GM21717 (cell line): ENCODE results near the gene MYLK.
"Not testable (repeated sequence)": the region's sequence is repeated elsewhere in the genome, so short reads cannot be mapped to it uniquely, and the experiment has no call there.

Experiments
- ATAC-seq: cut with Tn5 transposase; IDR thresholded peaks from one replicate; pipeline ENCODE4 v1.9.1; 2021; ENCODE audit warnings: mild to moderate bottlenecking, moderate library complexity; ENCODE audit not compliant: unreplicated experiment

Gene MYLK

DNA sequence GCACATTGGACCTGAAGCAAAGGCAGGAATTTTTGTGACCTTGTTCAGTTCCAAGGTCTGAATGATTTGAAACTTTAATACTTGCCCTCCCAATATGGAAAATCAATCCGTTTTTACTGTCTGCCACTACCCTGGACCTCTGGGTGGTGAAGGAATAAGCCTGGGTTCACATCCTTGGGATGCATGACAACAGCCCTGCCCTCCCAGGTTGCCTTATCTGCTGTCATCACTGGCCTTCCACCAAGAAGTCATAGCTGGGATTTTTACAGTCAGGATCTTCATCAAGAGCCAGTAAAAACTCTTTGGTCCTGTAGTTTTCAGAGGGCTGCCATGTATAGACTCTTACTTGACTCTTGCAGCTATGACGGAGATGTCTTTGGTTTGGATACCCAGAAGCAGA, 128.6 kb downstream of the MYLK start:
- ATAC-seq = no peak

GRCh38 chr3:123755085-123755484, 129.0 kb downstream of the MYLK start:
- no peak for ATAC-seq

DNA sequence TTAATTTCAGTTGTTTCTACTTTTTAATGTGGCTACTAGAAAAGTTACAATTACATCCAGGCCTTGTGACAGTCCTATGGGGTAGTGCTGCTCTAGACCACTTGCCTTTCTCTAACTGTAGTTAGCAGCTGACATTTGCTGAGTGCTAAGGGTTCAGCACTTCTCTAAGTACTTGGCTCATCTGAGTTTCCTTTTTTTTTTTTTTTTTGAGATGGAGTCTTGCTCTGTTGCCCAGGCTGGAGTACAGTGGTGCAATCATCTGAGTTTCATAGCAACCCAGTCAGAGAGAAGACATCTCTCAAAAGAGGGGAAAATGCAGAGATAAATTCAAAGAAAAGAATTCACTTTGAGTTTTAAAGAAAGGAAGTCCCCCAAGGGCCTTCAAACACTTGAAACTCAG, 130.8 kb downstream of the MYLK start:
- ATAC-seq = no peak

DNA sequence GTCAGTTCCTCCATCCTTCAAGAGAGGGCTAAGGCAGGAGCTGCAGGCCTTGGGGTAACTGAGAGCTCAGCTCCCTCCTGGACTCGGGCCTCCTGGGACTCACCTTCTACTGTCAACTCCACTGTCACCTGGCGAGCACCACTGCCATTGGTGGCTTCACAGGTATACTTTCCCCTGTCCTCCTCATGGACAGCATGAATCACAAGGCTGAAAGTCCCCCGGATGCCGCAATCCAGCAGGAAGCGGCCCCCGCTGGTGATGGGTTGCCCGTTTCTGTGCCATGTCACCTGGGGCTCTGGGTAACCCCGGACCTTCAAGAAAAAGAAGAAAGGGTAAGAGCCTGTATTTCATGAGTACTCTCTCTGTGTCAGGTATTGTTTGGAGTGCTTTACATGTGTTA, 131.9 kb downstream of the MYLK start:
- ATAC-seq = no peak

GRCh38 chr3:123751433-123751832, 132.7 kb downstream of the MYLK start:
- no peak for ATAC-seq

DNA sequence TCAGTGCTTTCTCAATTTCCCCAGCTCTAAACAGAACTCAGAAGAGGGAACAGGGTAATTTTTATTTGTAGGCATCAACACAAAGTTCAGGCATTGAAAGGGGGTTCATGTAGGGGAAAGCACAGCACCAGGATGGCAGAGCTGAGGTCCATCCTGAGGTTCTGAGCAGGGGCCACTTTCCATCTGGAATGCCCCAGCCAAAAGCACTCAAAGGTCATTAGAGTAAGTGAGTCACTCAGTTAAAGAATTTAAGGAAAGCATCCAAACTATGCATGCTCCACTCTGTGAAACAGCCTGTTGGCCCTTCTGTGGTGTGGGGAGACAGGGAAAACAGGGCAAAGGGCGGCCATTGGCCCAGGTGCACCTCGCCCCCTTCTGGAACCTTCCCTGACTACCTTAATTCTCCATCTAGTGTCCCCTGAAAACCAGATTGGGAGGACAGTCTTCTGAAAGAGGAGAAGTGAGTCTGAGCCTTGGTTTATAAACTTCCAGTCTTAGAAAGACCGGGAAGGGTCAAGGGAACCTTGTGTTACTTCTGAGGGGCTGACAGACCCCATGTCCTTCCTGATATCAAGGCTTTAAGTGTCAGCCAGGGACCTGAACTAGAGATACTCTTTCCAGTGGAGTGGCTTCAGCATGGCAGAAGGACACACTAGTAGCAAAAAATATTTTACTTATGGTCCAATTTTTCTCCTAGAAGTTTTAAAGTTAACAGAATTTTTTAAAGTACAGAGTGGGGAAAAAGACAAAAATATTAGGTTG, 133.3 kb downstream of the MYLK start:
- ATAC-seq = no peak

DNA sequence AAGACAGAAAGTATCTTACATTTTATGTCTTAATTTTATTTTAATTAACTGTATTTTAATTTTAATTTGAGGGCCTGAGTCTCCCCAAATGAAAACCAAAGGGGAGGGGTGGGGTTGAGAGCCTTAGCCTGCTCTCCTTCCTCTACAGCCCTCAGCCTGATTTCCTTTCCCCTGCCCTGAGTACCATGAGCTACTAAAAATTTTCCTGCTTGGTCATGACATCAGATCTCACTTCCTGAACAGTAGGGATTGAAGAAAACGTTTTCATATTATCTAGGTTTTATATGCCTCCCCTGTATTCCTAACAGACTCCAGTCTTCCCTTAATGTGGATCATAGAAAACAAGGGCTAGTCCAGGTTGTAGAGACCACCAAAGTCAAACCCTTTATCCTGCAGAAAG, 133.9 kb downstream of the MYLK start:
- ATAC-seq = no peak

DNA sequence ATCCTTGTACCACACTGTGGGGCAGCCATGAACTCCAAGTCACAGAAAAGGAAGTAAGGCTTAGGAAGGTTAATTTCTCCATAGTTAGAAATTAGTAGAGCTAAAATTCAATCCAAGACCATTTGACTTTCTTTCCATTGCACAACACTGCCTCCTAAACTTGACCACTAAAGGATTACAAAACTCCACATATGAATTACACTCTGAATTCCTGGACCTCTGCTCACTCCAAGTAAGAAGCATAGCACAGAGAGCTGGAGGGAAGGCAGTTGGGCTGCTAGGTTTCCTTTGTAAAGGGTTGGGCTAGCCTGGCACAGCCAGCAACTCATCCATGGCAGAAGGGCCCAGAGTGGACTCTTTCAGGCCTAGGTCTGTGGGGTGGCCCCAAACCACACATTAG, 134.4 kb downstream of the MYLK start:
- ATAC-seq = no peak

DNA sequence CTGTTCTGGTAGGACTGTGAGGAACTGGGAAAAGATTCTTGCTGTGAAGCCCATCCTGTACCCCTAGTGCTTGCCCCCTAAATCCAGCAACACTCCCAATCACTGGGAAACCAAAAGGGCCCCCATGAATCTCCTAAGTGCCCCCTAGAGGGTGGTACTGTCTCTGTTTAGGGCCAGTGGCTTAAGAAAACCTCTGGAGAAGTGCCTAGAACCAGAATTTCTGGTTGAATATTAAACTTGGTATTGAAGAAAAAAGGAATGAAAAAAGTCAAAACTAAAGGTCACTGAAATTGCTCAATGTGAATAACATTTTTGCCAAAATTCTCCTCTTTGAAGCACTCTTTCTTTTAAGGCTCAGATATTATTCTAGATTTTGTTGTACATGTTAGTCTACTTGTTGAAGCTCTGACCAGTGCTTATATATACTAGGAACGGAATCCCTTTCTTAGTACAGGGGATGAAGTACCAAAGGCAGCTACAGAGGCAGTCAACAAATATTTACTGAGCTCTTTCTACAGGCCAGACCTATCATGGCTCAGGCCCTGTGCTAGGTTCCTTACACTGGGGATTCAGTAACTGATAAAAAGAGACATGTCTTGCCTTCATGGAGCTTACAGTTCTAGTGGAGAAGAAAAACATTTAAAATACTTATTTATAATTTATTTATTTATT, 138.8 kb downstream of the MYLK start:
- no peak for ATAC-seq

GRCh38 chr3:123744064-123744463, 140.1 kb downstream of the MYLK start:
- no peak for ATAC-seq

DNA sequence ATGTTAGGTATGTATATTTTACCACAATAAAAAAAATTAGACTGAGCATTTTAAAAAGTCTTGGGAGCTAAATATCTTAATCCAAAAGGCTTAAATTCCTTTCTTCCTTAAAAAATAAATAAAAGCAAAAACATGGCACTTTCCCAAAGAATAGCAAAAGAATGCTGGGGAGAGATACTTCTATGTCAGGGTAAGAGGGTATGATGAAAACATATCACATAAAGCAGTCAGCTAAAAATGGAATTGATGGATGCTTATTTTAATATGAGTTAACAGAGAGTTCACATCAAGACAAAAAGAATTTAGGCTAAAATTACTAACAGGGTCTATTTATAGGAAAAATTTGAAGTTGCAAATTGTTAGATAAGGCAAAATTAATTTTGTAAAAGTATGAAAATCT, 141.0 kb downstream of the MYLK start:
- no peak for ATAC-seq

- no peak for ATAC-seq
Measured at GRCh38 chr3:123741041-123741511, 143.1 kb downstream of the MYLK start.

- ATAC-seq = no peak
Measured at GRCh38 chr3:123740391-123740822, 143.7 kb downstream of the MYLK start.

DNA sequence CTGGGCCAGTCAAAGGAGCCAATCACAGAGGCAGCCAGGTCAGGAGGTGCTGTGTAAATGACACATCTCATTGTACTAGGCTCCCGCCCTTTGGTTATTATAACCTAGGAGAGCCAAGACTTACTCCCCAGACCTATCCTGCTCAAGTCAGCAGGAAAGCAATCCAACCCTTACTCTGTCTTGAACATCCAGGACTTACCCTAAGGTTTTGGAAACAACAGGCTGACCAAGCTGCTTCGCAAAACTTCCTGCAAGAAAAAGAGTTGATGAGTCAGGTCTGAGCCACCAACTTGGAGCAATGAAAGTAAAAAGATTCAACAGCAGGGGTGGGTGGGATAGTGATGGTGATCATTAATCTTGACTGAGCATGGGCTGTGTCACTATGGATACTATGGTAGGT, 144.4 kb downstream of the MYLK start:
- ATAC-seq = no peak

- no peak for ATAC-seq
Measured at GRCh38 chr3:123739106-123739505, 145.0 kb downstream of the MYLK start.

GRCh38 chr3:123738522-123738921, 145.6 kb downstream of the MYLK start:
- not testable (repeated sequence) for ATAC-seq

DNA sequence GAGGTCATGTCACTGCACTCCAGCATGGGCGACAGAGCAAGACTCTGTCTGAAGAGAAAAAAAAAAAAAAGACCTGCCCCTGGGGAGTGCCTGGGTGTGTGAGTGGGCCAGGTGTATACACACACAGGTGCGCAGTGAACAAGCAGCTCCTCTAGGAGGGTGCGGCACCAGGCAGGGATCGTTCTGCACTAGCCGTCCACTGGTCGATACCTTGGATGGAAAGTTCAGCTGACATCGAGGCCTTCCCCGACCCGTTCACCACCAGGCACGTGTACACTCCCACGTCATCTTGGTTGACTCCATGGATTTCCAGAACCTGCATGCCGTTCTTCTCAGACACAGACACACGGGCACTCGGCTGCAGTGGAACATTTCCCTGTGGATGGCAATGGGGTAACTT, 147.0 kb downstream of the MYLK start:
- no peak for ATAC-seq

DNA sequence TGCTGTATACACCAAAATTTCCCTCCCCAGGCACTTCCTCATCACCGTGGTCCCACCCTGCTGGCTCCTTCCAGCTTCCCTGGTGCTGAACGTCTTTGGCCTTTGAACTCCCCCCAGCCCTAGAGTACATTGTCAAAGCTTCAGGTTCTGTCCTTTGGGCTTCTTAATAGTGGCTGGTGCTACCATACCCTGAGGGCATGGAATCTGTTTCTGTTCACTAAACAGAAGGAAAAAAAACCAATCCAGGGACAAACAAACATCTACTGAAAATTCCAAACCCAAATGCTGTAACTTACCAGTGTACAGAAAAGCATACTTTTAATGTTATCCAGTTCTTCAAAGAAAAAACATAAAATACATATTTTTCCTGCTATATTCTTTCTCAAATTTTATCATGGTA, 148.7 kb downstream of the MYLK start:
- no peak for ATAC-seq

- ATAC-seq = no peak
Measured at GRCh38 chr3:123734527-123734902, 149.6 kb downstream of the MYLK start.

GRCh38 chr3:123733805-123734526, 150.2 kb downstream of the MYLK start:
- ATAC-seq = no peak

DNA sequence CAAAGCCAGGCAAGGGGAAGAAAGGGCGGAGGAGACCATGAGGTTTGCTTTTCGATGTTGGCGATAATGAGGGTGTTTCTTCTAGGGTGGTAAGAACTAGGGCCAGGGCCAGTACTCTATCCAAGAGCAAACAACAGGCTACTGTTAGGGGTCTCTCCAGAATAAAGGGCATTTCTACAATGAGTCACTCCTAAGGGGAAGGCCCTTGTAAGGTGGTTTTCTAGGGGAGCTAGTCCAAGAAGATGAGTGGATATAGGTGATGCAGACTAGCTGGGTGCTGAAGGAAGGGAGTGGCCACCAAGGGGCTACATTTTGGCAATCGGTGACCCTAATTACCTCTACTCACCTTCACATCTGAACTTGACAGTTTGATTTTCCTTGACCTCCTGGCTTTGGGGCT, 150.8 kb downstream of the MYLK start:
- no peak for ATAC-seq

DNA sequence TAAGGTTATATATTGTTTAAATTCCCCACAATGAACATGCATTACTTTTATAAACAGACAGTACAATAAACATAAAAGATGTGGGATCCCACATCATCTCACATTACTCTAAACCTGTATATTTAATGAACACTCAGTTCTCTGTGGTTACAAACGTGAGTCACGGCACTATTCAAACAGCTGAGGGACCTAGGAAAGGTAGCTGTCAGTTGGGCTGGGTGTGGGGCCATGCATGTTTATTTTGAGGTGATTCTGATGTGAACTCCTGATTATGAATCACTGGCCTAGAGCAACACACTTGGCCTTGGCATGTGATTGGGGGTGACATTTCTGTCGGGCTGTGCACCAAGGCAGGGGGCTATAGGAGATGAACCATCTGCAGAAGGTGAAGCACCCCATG, 151.7 kb downstream of the MYLK start:
- no peak for ATAC-seq
